GM19438 (cell line): ENCODE results near the gene CRY2.

ENCODE experiments used
- ATAC-seq: cut with Tn5 transposase; IDR thresholded peaks from one replicate; pipeline ENCODE4 v1.9.1; 2021; ENCODE audit warnings: low read depth; ENCODE audit not compliant: unreplicated experiment

The CRY2 gene

DNA sequence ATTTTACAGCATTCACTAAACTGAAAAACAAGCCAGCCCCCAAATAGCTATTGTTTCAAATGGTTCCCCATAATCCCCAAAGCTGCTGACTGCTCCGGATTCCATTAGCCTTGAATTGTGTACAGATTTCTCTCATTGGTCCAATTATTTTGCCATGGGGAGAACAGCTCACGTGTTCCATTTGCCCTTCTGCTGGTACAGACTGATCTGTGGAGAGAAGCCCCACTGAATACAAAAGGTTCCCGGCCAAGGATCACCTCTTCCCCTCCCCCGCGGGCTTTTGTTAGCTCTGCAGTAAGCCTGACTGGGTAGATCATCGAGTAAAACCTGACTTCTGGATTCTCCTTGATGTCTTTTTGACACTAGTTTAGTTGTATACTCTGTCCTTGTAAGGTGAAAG, 29.1 kb downstream of the CRY2 start:
- ATAC-seq, result no peak

DNA sequence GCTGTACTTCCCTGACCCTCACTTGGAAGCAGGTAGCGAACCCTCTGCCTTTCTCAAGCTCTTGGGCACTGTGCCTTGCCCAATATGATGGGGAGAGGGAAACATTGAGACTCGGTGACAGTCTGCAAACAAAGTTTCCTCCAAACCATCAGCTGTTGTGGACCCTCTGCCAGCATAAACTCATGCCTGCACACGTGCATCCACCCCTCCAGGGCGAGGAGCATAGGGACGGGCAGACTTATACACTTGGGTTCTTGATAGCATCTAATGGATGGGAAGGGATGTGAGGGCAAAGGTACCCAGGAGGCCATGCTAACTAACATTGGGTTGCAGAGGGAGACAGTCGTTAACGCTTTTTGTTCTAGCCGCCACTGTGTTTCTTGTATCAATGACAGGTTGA, 29.9 kb downstream of the CRY2 start:
- ATAC-seq, result no peak

DNA sequence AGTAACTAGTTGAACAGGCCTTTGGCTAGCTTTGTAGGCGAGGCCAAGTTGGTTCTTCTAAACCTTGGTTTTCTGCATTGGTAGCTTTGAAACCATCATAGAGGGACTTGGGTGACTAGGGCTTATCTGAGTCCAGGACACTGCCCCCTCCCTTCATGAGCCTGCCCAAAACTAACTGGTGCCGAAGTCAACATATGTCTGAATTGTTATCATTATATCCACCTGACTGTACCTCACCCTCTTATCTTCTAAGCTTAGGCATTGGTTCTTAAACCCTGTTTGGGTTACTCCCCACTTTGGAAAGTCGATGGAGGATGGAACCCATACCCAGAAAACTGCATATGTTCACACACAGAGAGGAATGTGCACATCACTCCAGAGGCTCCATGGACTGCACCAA, 30.6 kb downstream of the CRY2 start:
- no peak for ATAC-seq

DNA sequence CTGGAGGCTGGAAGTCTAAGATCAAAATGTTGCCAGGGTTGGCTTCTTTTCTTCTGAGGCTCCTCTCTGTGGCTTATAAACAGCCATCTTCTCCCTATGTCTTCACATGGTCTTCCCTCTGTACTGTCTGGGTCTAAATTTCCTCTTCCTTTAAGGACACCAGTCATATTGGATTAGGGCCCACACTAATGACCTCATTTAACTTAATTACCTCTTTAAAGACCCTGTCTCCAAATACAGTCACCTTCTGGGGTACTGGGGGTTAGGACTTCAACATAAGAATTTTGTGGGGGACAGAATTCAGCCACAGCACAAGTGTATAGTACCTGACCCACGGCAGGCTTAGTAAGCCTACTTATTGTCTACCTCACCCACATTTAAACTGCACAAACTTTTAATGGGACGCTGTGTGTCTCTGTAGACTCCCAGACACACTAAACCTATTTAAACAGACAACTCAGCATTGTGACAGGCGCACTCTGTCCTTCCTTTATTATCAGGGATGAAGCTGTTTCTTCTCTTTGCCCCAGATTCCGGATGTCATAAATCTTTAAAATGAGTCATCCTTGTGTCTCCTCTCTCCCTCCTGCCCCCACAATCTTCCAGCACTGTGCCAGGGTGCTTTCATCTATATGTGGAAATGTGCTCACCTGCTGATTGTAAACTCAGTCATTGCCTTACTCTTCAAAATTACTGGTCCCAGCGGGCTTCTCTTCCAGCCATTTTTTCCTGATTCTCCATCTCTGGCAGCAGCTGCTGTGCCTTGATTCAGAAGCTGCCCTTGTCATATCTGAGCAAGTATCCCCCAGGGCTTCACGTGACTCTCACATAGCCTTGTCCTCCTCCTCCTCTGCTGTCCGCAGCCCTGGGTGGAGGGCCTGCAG, 32.8 kb downstream of the CRY2 start:
- no peak for ATAC-seq

DNA sequence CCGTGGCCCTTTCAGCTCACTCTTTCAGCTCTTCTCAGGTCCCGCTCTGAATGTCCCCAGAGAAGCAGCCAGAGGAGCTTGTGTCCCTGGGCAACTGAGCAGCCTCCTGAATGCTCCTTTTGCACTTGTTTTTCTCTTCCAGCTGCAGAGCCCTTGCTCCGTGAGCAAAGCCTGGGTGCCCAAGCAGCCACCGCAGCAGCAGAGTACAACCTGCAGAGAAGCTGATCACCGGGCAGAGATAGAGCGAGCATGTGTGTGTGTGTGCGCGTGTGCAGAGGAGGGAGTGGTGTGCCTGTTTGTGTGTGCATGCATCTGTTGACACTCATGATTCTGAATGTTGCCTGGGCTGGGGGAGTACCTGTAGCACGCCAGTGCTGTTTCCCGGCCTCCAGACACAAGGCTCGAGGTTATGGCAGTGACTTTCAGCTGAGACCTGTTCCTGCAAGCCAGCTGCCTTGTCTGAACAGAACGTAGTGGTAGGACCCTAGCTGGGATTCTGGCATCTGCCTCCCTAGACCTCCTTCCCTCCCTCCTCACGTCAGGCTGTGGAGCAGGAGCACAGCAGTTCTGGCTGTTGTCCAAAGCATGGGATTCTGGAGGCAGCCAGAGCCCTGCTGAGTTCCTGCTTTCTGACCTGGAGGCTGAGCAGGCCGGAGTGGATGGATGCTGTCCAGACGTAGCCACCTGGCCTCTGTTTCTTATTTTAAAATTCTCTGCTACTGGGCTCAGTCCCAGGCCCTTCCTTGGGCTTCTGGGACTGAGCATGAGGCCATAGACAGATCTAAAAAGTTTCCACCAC, 33.7 kb downstream of the CRY2 start:
- ATAC-seq, result no peak

DNA sequence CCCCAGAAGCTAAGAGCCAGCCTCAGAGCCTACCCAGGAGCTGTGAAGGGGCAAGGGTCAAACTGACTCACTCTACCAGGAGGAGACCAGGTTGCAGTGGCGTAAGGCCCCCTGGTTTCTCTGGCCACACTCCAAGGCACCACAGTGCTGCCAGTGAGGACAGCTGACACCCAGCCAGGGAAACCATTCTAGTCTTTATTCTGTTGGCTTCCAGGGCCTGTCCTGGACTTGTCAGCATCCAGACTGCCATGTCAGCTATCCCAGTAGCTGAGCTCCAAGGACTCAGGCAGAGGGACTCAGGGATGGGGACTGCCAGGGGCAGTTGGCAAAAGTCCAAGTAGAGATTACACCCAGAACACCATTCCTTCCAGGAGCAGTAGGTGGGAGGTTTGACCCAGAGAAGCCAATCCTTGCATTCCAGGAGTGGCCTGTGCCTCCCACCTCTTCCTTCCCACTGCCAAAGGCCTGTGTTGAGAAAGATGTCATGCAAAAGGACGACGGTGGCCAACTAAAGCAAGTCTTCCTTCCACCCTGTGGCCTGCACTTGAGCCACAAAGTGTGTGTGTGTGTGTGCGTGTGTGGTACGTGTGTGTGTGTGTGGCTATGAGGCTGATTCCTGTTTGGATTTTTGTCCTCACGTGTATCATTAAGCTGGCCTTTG, 34.6 kb downstream of the CRY2 start:
- ATAC-seq, result no peak

DNA sequence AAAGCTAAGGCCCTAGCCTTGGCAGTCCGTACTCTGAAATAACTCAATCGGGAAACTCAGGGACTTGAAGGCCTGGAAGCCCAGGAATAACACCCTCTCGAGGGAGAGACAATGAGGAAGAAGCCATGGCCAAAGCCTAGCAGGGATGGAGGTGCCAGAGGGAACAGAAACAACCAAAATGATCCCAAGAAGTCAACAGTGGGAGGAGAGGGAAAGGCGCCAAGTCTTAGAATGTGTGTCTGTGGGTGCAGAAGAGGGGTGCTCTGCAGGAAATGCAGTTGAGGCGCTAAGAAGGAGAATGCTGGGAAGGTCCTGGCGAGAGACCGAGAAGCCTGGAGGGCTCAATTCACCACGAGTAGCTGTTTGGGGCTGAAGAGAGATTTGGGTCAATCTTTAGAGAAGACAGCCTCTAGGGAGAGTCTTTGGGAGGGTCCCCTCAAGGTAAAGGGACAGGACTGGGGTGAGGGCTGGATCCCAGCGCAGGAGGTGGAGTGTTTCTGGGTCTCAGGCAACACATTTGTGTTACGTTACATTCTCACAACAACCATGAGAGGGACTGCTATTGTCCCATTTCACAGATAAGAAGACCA, 37.4 kb downstream of the CRY2 start:
- no peak for ATAC-seq

DNA sequence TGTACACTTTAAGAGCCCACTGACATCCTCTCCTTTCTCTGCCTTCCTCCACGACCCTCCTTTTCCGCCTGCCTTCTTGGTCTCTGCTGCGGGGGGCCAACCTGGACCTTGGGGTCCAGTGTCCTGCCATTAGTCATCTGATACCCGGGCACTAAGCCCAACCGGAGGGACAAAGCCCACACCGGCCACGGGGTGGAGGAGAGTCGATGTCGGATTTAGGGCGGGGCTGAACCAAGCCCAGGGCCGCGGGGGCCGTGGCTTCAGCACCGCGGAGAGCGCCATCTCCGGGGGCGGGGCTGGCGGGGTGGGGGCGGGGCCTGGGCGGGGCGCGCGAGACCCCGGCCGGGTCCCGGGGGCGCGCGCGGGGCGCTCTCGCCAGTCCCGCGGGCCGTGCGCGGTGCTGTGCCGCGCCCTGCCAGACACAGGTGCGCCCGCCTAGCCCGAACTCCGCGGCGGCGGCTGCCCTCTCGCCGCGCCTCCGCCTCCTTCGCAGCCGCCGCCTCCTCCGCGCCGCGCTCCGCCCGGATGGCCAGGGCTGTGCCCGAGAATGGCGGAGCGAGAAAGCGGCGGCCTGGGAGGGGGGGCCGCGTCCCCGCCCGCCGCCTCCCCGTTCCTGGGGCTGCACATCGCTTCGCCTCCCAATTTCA, 38.1 kb downstream of the CRY2 start, which contains the start of gene MAPK8IP1:
Gene MAPK8IP1, plus strand, starts transcription at position 378 of the 647 bp plus-strand sequence. Its CDS starts 170 bp downstream, at position 548.
- ATAC-seq, result peak; percentile 60

DNA sequence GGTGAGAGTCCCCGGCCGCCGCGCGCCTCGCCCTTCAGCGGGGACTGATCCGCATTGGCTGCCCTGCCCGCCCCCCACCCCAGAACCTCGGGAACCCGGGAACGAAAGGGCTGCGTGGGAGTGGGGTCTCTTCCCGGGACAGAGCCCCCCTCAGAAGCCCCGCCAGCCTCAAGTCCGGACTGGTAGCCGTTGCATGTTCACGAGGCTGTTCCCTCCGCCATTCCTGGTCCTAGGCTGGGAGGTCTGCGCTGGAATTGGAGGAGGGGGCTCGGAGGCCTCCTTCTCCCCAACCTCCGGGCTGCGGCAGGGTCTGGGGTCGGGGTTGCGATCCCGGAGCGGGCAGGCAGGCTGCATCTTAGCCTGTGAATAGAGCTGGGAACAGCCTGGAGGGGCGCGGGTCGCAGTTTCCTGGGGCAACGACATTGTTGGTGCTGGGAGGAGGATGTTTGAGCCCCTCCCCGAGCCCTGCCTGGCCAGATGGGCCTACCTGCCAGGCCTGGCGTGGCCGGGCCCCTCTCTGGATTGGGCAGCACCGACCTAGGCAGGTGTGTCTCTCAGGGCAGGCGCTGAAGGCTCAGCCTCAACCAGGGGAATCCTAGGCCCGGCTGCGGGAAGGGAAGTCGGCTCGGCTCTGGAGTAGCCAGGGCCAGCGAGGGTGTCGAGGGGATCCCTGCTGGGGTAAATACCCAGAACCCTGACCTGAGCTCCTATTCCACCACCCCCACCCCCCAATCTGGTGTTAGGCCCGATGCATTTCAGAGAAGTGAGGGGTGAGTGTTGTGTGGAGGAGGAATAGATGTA, 38.8 kb downstream of the CRY2 start:
- ATAC-seq, result no peak

DNA sequence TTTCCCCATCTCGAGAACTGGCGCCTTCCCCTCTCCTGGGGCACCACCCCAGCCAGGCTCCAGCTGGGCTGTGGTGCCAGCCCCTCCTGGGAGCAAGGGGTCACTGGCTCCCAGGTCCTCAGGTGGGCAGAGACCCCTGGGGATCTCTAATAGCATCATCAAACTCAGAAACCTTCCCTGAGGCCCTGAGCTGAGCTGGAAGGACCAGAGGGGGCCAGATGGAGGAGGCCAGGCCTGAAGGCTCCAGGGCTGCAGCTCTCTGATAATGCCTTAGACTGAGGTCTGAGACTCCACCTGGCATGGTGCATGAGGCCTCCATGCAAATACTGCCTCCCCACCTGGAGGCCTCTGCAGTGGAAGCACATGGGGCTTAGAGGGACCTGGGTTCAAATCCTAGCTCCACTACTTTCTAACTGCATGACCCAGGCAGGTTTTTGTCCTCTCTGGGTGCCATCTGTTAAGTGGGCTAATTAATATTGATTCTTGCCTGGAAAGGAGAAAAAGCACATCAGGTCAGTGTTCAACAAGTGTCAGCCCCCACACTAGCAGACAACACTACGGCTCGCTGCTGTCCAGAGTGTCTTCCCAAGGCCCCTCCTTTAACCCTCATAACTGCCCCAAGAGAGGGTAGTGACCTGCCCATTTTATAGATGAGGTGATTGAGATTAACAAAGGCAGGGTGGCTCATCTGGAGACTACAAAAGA, 39.7 kb downstream of the CRY2 start:
- no peak for ATAC-seq

DNA sequence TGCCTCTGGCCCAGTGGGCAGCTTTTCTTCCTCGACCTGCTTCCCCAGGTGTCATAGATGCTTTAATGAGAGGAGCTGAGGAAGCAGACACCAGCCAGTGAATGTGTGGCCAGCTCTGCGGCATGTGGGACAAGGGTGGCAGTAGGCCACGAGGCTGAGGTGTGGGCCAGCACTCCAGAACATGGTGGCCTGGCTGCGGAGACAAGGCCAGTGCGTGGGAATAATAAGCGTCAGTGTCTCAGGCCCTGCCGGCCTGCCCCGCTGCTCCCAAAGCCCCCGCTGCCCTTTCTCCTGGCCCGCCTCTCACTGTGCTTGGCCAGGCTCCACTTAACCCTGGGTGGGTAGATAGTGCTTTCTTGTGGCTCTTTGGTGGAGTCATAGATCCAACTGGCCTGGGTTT, 40.3 kb downstream of the CRY2 start:
- no peak for ATAC-seq

DNA sequence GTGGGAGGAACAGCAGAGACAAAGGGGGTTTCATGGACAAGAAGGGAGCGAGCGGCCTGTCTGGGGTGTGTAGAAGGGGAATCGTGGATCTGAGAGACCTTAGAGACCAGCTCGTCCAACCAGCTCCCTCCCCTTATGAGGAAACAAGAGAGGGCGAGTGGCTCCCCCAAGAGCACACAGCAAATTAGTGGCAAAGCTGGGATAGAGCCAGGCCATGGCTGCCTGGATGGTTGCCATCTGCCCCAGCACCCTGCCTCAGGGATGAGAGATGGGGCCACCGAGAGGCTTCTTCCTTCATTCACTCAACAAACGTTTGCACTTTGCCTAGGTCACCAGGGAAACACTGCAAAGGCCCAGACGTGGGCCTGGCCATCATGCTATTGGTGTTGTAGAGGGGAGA, 42.3 kb downstream of the CRY2 start:
- ATAC-seq, result no peak

DNA sequence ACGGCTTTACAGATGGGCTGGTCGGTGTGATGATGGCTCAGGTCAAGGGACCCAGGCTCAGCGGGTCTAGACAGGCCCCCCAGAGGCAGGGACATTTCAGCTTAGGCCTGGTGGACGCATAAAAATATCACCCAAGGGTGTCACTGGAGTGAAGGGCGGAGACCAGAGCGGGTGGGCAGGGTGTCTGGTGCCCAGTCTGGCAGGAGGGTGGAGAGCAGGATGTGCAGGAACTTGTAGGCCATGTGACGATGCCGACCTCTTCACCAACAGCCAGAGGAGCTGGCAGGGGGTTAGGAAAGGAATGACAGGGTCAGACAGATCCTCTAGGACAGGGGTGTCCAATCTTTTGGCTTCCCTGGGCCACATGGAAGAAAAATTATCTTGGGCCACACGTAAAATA, 42.7 kb downstream of the CRY2 start:
- no peak for ATAC-seq

DNA sequence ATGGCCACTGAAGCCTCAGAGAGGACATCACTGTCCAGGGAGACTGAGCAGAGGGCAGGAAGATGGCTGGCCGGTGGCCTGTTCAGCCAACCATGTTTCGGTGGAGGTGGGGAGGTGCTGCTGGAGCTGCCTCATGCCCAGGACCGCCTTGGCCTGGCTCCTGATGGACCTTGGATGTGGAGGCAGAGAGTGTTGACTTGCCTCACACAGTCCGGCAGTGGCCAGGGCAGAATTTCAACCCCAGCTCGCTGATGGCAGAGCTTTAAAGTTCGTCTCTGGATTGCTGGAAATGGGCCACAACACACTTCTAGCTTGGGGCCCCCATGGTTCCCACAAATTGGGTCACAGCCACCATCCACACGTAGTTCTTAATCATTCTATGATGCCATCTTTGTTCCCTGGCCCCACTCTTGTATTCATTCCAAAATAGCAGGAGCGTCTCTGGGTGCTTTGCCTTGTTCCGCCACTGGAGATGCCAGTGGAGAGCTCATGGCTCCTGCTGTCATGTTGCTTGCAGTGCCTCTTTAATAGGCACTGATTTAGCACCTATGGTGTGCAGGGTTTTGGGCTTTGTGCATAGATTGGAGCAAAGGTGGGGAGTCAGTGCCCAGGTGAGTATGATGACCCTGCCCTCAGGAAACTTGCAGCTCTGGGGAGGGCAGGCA, 43.7 kb downstream of the CRY2 start:
- ATAC-seq, result no peak

DNA sequence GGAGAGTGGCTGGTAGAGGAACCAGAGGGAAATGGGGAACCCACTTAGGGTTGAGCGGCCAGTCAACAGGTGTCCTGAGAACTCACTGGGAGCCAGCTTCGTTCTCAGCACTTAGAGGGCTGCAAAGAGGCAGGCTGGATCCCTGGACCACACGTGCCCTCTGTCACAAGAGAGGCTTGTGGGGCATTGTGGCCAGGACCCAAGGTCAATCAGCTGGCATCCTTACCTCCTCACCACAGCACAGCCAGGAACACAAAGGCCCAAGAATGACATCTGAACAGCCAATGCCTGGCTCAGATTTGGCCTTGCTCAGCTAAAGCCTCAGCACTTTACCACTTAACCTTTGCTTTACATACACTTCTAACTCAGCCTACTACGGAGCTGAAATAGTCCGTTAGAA, 45.6 kb downstream of the CRY2 start:
- no peak for ATAC-seq

DNA sequence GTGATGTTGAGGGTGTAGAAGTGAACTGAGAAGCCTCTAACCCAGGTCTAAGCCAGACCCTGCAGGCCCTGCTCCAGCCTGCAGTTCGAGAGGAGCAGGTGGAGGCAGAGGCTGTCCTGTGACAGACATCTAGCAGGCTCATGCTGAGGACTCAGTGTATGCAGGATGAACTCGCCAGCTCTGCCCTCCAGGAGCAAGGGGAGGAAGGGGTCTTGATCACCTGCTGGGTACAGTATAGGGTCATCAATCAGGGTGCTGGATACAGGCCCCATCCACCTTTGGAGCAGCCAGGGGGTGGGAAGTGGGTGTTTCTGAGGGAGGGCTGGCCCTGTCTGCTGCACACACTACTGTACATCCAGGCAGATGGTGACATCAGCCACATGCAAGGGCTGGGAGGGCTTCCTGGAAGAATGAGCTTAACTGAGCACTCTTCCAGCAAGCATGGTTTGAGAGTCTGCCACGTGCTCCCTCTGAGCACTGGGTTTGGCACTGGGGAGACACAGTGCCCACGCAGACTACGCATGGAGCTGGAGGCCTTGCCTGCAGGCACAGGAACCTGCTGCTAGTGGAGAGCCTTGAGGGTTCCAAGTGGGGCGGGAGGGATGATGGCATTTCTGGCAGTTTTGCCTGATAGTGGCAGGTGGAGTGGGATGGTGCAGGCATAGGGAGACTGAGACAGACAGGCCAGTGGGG, 47.4 kb downstream of the CRY2 start:
- ATAC-seq, result no peak

DNA sequence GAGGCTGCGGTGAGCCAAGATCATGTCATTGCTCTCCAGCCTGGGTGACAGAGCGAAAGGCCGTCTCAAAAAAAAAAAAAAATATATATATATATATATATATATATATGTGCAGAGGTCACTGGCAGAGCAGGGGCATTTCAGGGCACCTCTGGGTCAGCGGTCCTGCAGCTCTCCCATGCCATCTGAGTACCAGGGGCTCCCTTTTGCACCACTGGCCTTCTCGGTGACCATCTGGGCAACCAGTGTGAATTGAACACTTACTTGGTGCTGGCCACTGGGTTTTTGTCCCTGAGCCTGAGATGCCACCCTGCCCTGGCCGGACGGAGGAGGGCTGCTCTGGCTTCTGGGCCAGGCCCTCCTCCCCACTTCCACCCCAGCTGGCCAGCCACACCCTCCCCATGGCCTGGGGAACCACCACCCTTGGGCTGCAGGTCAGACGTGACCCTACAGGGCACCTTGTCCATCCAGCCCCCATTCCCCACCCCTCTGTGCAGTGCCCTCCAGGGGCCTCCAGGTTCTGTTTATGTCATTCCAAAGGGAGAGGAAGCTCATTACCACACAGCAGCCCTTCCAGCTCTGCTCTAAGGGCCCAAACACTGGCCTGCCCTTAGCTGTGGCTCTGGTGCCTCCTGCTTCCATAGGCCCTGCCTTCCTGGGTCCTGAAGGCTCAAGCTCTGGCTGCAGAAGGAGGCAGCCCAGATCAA, 48.4 kb downstream of the CRY2 start:
- no peak for ATAC-seq
